ENCODE data around the gene ZC3H12D.

The ZC3H12D gene

DNA sequence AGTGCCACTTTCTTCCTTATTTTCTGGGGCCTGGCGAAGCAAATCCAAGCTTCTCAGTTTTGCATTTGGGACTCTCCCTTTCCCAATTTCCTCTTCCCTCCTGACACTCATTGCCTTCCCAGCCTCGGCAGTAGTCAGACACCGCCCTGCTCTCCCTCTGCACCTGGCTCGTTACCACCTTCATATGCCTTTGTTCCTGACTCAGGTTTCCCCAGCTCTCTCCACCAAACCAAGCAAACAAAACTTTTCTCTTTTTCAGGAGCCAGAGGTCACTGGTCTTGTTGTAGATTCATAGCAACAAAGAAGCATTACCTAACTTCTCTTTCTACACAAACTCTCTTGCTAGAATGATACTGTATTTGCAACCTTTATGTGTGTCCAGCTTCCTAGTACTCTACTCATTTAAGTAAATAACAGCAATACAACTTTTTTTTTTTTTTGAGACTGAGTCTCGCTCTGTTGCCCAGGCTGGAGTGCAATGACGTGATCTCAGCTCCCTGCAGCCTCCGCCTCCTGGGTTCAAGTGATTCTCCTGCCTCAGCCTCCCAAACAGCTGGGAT, 9.0 kb upstream of the ZC3H12D start:
- no peak overlapping the region for H3K4me3 ChIP-seq (ENCODE audit: low read depth, low read length)
- no peak for DNase-seq (ENCODE audit: low read depth)
- TF ChIP-seq, protein P1, sequence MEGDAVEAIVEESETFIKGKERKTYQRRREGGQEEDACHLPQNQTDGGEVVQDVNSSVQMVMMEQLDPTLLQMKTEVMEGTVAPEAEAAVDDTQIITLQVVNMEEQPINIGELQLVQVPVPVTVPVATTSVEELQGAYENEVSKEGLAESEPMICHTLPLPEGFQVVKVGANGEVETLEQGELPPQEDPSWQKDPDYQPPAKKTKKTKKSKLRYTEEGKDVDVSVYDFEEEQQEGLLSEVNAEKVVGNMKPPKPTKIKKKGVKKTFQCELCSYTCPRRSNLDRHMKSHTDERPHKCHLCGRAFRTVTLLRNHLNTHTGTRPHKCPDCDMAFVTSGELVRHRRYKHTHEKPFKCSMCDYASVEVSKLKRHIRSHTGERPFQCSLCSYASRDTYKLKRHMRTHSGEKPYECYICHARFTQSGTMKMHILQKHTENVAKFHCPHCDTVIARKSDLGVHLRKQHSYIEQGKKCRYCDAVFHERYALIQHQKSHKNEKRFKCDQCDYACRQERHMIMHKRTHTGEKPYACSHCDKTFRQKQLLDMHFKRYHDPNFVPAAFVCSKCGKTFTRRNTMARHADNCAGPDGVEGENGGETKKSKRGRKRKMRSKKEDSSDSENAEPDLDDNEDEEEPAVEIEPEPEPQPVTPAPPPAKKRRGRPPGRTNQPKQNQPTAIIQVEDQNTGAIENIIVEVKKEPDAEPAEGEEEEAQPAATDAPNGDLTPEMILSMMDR (IDR thresholded peaks at IDR 0.05; ENCODE audit: insufficient read depth, low read depth, low read length, missing control alignments) = no peak

DNA sequence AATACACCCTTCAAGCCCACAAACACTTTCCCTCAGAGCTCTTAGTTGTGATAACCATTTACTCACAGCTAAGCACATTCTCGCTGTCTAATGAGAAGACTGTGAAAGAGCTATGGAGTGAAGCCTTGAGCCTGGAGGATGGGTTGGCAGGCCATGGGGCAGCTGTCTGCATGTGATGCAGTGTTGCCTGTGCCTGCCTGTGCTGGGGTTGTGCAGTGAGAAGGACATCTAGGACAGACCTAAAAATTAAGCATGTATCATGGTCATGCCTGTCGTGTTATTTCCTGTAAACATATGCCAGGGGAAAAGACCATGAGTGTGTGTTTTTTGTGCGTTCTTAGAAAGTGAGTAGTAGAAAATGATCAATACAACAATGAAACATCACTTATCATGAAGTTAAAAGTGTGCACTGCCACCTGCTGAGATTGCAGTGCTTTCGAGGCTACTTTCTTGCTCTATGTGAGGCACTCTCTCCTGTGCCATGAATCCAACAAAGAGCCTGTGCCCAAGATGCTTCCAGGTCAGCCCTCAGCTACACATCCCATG, 8.1 kb upstream of the ZC3H12D start:
- TF ChIP-seq, protein P1 (IDR thresholded peaks at IDR 0.05; ENCODE audit: insufficient read depth, low read depth, low read length, missing control alignments) = no peak
- DNase-seq (ENCODE audit: low read depth) = no peak
- H3K4me3 ChIP-seq (ENCODE audit: low read depth, low read length) = no peak overlapping the region

GRCh38 chr6:149489967-149490366, 5.2 kb upstream of the ZC3H12D start:
- no peak overlapping the region for H3K4me3 ChIP-seq (ENCODE audit: low read depth, low read length)
- DNase-seq (ENCODE audit: low read depth) = no peak
- TF ChIP-seq, protein P1 (IDR thresholded peaks at IDR 0.05; ENCODE audit: insufficient read depth, low read depth, low read length, missing control alignments) = no peak

- no peak for DNase-seq (ENCODE audit: low read depth)
- H3K4me3 ChIP-seq (ENCODE audit: low read depth, low read length) = no peak overlapping the region
- TF ChIP-seq, protein P1 (IDR thresholded peaks at IDR 0.05; ENCODE audit: insufficient read depth, low read depth, low read length, missing control alignments) = no peak
These were observed 4.0 kb upstream of the ZC3H12D start for GRCh38 chr6:149488815-149489214.

GRCh38 chr6:149487316-149487715, 2.5 kb upstream of the ZC3H12D start:
- DNase-seq (ENCODE audit: low read depth) = no peak
- H3K4me3 ChIP-seq (ENCODE audit: low read depth, low read length) = no peak overlapping the region

DNA sequence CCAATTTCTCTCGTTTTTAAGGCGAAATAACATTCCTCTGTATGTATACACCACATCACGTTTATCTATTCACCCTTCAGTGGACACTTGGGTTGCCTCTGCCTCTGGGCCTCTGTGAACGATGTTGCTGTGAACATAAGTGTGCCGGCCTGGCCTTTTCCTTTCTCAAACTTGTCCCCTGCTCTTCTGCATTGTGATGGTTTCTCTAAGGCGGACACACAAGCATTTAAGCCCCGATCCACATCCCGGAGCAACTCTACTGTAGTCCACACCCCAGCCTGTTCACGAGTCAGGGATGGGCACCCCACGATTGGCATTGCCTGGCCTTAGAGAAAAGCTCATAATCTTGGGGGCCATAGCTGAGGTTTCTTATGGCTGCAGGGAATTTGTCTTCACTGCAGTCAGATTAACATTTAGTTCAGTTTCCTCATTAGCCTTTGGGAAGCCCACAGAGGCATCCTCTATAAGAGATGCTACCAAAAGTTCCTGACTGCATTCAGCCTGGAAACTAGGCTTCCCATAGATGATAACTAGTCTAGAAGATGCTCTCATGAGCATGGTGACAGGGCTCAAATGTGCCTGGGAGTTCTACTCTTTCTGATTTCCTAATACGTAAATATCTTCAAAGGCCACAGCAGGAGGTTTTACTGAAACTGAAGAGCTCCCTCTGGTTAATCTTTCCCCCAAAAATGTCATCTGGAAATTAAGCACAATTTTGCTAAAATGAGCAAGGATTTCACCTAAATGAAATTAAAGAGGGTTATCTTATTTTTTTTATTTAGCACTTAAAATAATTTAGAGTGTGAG, 762 bp downstream of the ZC3H12D start:
- no peak for DNase-seq (ENCODE audit: low read depth)
- peak overlapping the region; percentile 65 for H3K4me3 ChIP-seq (ENCODE audit: low read depth, low read length)
- TF ChIP-seq, protein P1 (IDR thresholded peaks at IDR 0.05; ENCODE audit: insufficient read depth, low read depth, low read length, missing control alignments) = no peak

More at GRCh38 chr6:149487316-149487715, 2.5 kb upstream of the ZC3H12D start:
- TF ChIP-seq, protein P1 (IDR thresholded peaks at IDR 0.05; ENCODE audit: insufficient read depth, low read depth, low read length, missing control alignments) = no peak
